HL-60 (cell line): Measurements from ENCODE around the gene CMIP.

Experiments used
- DNase-seq, 2 experiments: peaks; one replicate each; pipeline ENCODE4 v3.0.0-alpha.2; 2010 to 2020; ENCODE audit warnings: low read depth in 1 of 2, low spot score in 1 of 2
- H3K27ac ChIP-seq: fragments of 250-450 bp; sonication (Bioruptor Pico); replicated peaks from 2 replicates; pipeline ENCODE4 v1.5.1; 2020; ENCODE audit warnings: mild to moderate bottlenecking, moderate library complexity
- H3K27me3 ChIP-seq: fragments of 250-450 bp; sonication (Bioruptor Pico); 2 replicates; pipeline ENCODE4 v1.5.1; 2021; ENCODE audit warnings: mild to moderate bottlenecking, moderate library complexity; ENCODE audit not compliant: insufficient read depth, poor library complexity, severe bottlenecking
- H3K4me3 ChIP-seq: replicated peaks from 2 replicates; pipeline ENCODE4 v1.5.1; 2011; ENCODE audit warnings: mild to moderate bottlenecking, control low read depth, low read length; ENCODE audit not compliant: insufficient read depth
- CTCF ChIP-seq: IDR thresholded peaks from one replicate; pipeline ENCODE4 v1.5.1; 2011; ENCODE audit warnings: low read length, control low read depth, inconsistent platforms; ENCODE audit not compliant: insufficient read depth
- GABPA ChIP-seq: IDR thresholded peaks from 2 replicates; pipeline ENCODE4 v1.6.1; 2012; ENCODE audit warnings: low read depth
- POLR2AphosphoS5 ChIP-seq: IDR thresholded peaks from 2 replicates; pipeline ENCODE4 v1.6.1; 2012; ENCODE audit warnings: low read depth
- REST ChIP-seq: IDR thresholded peaks from 2 replicates; pipeline ENCODE4 v1.6.1; 2012; ENCODE audit warnings: low read depth; ENCODE audit not compliant: insufficient replicate concordance
- SPI1 ChIP-seq: IDR thresholded peaks from 2 replicates; pipeline ENCODE4 v1.6.1; 2012; ENCODE audit warnings: low read depth, mild to moderate bottlenecking, borderline replicate concordance

Gene CMIP

GRCh38 chr16:81496742-81497141, 52.1 kb downstream of the CMIP start:
- H3K27ac ChIP-seq, result no peak overlapping the region
- no peak overlapping the region for H3K4me3 ChIP-seq
- no peaks in the 10 kb centered on the region for H3K27me3 ChIP-seq
- TF ChIP-seq POLR2AphosphoS5 (no peak), SPI1 (no peak)
- no peak for DNase-seq

- peak in 1 of 2 experiments; percentile 53 for DNase-seq
- H3K27me3 ChIP-seq, result no peaks in the 10 kb centered on the region
- no peak overlapping the region for H3K4me3 ChIP-seq
- TF ChIP-seq GABPA (no peak), CTCF (peak; percentile 9)
- peak overlapping the region; percentile 39; the same call in 1 of the 2 replicates for H3K27ac ChIP-seq
Observed at GRCh38 chr16:81497690-81498089, 53.1 kb downstream of the CMIP start.

DNA sequence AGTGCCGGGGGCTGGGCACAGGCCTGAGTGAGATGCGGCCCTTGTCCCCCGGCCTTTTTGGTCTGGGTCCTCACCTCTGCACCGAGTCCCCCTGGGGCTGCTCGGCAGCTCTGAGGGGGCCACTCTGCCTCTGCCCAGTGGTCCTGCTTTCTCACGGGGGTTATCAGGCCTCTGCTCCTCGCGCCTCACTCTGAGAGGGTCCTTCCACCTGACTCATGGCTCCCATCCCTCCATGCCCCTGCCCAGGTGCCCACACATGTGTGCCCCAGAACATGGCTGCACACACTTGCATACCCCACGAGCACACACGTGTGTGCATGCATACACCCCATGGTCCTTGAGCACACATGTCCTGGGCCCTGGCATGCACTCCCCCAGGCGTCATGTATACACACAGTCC, 53.7 kb downstream of the CMIP start:
- Histone ChIP-seq H3K27ac (no peak overlapping the region), H3K27me3 (no peaks in the 10 kb centered on the region), H3K4me3 (no peak overlapping the region)
- no peak for DNase-seq
- TF ChIP-seq POLR2AphosphoS5, result no peak
- no peak for TF ChIP-seq REST
- no peak for TF ChIP-seq CTCF
- TF ChIP-seq GABPA, result no peak
- TF ChIP-seq SPI1, result no peak

GRCh38 chr16:81499576-81500380, 55.2 kb downstream of the CMIP start:
- Histone ChIP-seq H3K27ac (no peak overlapping the region), H3K27me3 (no peaks in the 10 kb centered on the region), H3K4me3 (no peak overlapping the region)
- DNase-seq, result no peak
- TF ChIP-seq SPI1 (no peak), REST (no peak)
